HG02623 (cell line): ENCODE results near the gene MRPL14.
"Not testable (repeated sequence)": the region's sequence is repeated elsewhere in the genome, so short reads cannot be mapped to it uniquely, and the experiment has no call there.

Experiments used
- ATAC-seq: cut with Tn5 transposase; IDR thresholded peaks from one replicate; pipeline ENCODE4 v1.9.1; 2021; ENCODE audit warnings: moderate library complexity; ENCODE audit not compliant: unreplicated experiment

Gene MRPL14

GRCh38 chr6:44102527-44102926 lies 24.7 kb downstream of the MRPL14 start:
- ATAC-seq, result no peak

- no peak for ATAC-seq
Measured at GRCh38 chr6:44101832-44102231, 25.4 kb downstream of the MRPL14 start.

- no peak for ATAC-seq
Measured at GRCh38 chr6:44100088-44100550, 27.1 kb downstream of the MRPL14 start.

- ATAC-seq, result no peak
Measured at GRCh38 chr6:44099192-44099591, 28.1 kb downstream of the MRPL14 start.

- no peak for ATAC-seq
Measured at GRCh38 chr6:44097782-44098317, 29.4 kb downstream of the MRPL14 start.

GRCh38 chr6:44096612-44097011 lies 30.6 kb downstream of the MRPL14 start:
- no peak for ATAC-seq

GRCh38 chr6:44095243-44095623 lies 32.0 kb downstream of the MRPL14 start:
- ATAC-seq, result not testable (repeated sequence)

GRCh38 chr6:44094403-44095242 lies 32.6 kb downstream of the MRPL14 start:
- ATAC-seq, result no peak

- ATAC-seq, result no peak
Measured at GRCh38 chr6:44093750-44094402, 33.4 kb downstream of the MRPL14 start.

- ATAC-seq, result no peak
Measured at GRCh38 chr6:44093066-44093465, 34.2 kb downstream of the MRPL14 start.

- ATAC-seq, result no peak
Measured at GRCh38 chr6:44091981-44092884, 35.0 kb downstream of the MRPL14 start.

- ATAC-seq, result not testable (repeated sequence)
Measured at GRCh38 chr6:44091356-44091755, 35.9 kb downstream of the MRPL14 start.

- ATAC-seq, result no peak
Measured at GRCh38 chr6:44090465-44090864, 36.8 kb downstream of the MRPL14 start.

- no peak for ATAC-seq
Measured at GRCh38 chr6:44088827-44089590, 38.2 kb downstream of the MRPL14 start.

- ATAC-seq, result no peak
Measured at GRCh38 chr6:44087623-44088022, 39.6 kb downstream of the MRPL14 start.

- no peak for ATAC-seq
Measured at GRCh38 chr6:44086931-44087574, 40.2 kb downstream of the MRPL14 start.

GRCh38 chr6:44085219-44085618 lies 42.0 kb downstream of the MRPL14 start:
- no peak for ATAC-seq

- ATAC-seq, result no peak
Measured at GRCh38 chr6:44084231-44085014, 42.8 kb downstream of the MRPL14 start.

- ATAC-seq, result no peak
Measured at GRCh38 chr6:44082872-44083321, 44.4 kb downstream of the MRPL14 start.
